HG02870 (cell line): Measurements from ENCODE around the gene TMEM187.
"Not testable (repeated sequence)": the region's sequence is repeated elsewhere in the genome, so short reads cannot be mapped to it uniquely, and the experiment has no call there.

Source experiments
- ATAC-seq: cut with Tn5 transposase; IDR thresholded peaks from one replicate; pipeline ENCODE4 v1.9.1; 2021; ENCODE audit warnings: mild to moderate bottlenecking, moderate library complexity; ENCODE audit not compliant: unreplicated experiment

TMEM187 gene

GRCh38 chrX:153993978-153994377 lies 21.4 kb downstream of the TMEM187 start:
- ATAC-seq = no peak

GRCh38 chrX:153994398-153994797 lies 21.8 kb downstream of the TMEM187 start:
- ATAC-seq = not testable (repeated sequence)

GRCh38 chrX:153995504-153995903 lies 22.9 kb downstream of the TMEM187 start:
- ATAC-seq = no peak

GRCh38 chrX:153999359-154000037 lies 26.9 kb downstream of the TMEM187 start:
- ATAC-seq = no peak

DNA sequence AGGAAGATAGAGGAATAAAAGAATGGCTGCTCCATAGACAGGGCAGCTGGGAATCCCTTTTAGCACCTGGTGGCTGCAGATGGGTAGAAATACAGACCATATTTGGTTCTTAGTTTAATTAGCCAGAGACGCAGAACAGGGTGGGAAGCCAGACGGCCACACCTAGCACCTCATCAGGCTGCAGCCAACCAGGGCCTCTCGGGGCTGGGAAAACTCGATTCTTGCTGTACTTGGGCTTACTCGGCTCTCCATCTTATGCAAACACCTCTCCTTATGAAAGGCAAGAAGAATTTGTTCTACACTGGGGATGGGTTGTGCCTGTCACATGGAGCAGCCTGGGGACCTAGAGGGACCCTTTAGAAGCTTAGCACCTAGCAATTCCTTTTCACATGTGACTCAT lies 27.5 kb downstream of the TMEM187 start:
- no peak for ATAC-seq

DNA sequence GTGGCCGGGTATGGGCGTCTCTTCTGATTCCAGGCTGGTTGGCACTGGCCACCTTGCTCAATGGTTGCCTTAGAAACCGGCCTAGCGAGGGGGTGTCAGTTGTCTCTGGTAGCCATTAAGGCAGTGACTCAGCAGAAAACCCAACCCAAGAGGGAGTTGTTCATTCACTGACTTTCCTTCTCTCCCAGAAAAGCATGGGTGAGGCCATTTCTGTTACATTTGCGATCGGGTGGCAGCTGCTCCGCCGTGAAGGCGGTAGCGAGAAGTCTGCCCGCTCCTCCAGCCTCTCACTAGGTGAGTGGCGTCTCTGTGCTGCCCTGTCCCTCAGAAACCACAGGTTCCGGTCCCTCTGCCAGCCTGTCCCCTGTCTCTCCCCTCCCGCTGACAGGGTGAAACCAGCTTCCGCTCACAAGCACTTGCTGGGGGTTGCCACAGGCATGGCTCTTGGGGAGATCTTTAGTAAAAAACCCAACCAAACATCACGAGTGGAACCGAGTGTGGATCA lies 29.7 kb downstream of the TMEM187 start:
- ATAC-seq = no peak

GRCh38 chrX:154004315-154004714 lies 31.8 kb downstream of the TMEM187 start:
- no peak for ATAC-seq

GRCh38 chrX:154006947-154007346 lies 34.4 kb downstream of the TMEM187 start:
- ATAC-seq = no peak

GRCh38 chrX:154008521-154008920 lies 36.0 kb downstream of the TMEM187 start:
- no peak for ATAC-seq

DNA sequence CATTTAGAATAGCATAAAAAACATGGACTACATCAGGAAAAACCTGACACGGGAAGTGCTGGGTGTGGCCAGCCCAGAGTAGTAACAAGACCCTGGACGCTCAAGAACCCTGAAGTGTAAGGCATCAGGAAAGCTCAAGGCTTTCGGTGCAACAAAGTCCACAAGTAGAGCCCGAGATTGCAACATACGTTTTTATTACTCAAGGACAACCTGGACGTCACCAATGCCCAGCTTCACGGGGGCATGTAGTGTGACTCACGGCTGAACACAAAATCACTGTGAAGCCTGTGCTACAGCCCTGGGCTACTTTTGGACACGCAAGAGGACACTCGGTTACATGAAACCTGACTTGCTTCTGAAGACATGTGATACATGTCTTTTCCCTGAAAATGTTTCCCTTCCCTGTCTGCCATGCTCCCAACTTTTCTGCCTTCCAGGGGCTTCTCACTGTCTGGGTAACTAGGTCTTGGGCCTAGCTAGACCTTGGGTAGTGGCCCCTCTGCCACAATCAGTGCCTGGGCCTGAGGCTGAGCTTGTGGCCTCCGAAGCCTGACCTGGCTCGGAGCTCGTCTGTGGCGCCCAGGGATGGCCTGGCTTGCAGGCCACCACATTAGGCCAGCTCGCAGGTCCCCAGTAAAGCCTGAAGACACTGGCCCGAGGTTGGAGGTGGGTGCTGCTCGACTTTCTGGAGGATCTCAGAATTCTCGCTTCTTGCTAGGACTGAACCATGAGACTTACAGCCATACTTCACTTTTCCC lies 38.0 kb downstream of the TMEM187 start:
- no peak for ATAC-seq

DNA sequence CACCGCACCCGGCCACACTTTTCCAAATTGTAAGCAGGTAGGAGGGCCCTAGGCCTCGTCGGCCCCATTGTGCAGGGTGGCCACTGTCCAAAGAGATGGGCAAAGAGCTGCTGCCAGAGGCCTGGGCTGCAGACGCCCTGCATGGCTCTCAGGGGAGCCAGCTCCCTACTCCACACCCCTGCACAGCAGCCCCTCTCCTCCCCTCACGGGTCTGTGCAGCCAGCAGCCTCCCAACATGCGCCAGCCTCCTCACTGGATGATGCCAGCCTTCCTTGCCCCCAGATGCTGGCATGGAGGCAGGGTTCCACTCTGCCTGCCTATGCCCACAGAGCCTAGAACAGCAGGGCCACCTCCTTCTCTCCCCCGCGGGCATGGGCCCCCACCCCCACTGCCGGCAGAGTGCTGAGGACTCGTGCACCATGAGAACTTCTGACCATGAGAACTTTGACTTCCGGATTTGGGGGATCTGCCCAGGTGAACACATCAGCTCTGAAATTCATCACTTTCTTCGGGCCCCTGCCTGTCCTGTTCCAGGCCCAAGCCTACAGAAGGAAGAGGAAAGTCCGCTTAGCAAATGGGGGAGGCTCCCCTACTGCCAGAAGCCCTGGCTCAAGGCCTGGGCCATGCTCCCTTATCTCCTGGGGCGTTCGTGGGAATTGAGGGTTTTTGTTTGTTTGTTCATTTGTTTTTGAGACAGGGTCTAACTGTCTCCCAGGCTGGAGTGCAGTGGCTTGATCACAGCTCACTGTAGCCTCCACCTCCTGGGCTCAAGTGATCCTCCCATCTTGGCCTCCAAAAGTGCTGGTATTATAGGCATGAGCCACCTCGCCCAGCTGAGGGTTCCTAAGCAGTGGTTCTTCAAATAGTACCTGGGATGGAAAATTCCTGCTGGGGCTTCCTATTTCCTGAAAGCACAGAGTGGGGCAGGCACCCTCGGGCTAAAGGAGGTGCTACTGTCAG lies 39.1 kb downstream of the TMEM187 start:
- no peak for ATAC-seq

DNA sequence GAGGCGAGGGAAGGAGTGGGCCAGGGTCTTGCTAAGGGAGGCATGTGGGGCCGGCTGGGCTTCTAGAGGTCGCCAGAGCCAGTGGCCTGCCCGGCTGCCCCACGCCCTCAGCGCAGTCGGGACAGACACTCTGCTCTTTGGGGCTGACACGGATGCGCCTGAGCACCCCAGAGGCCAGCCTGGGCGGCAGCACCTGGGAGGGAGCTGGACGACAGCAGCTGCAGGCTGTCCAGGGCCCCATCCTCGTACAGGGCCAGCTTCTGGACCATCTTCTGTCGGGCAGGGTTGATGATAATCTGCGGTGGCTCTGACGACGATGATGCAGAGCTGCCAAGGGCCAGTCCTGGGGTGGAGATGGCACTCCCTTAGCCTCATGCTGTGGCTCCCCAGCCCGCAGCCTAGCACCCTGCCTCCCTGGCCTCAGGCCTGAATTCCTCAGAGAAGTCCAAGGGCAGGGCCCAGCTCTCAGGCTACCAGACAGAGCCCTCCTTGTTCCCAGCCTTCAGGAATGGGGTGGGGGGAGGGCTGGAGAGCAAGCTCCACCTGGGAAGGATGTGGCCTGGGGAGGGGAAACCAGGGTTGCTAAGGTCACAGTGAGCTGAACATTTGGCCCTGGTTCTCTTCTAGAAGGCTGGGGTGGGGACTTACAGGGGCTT lies 39.9 kb downstream of the TMEM187 start:
- no peak for ATAC-seq

GRCh38 chrX:154013001-154013421 lies 40.5 kb downstream of the TMEM187 start:
- no peak for ATAC-seq

- no peak for ATAC-seq
These were observed 41.2 kb downstream of the TMEM187 start for GRCh38 chrX:154013614-154014360.

DNA sequence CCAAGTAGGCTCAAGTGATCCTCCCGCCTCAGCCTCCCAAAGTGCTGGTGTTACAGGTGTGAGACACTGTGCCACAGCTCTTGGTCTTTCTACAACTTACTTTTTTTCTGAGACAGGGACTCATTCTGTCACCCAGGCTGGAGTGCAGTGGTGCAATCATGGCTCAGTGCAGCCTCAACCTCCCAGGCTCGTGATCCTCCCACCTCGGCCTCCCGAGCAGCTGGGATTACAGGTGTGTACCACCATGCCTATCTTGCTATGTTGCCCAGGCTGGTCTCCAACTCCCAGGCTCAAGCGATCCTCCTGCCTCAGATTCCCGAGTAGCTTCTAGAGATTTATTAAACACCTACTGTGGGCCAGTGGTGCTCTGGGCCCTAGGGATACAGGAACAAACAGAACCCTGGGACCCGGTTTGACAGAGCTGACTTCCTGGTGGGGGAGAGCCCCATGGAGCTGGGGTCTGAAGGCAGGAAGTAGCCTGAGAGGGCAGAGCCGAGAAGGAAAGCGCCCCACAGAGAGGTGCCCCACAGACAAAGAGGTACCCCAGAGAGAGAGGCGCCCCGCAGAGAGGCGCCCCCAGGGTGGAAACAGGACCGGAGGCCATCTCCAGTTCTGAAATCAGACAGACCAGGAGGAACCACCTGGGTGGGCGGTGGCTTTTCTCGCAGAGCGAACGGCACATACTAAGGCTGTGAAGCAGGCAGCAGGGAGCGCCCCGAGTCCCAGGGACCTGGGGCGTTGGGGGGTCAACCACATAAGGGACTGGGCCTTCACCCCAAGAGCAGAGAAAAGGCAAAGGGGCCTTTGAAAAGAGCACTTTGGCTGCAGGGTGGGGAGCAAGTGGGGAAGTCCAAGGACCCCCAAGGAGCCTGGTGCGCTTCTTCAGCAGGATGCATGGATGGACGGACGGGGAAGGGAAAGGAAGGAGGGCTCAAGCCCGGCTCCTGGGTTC lies 42.2 kb downstream of the TMEM187 start:
- no peak for ATAC-seq

GRCh38 chrX:154015581-154016264 lies 43.2 kb downstream of the TMEM187 start:
- ATAC-seq = no peak

DNA sequence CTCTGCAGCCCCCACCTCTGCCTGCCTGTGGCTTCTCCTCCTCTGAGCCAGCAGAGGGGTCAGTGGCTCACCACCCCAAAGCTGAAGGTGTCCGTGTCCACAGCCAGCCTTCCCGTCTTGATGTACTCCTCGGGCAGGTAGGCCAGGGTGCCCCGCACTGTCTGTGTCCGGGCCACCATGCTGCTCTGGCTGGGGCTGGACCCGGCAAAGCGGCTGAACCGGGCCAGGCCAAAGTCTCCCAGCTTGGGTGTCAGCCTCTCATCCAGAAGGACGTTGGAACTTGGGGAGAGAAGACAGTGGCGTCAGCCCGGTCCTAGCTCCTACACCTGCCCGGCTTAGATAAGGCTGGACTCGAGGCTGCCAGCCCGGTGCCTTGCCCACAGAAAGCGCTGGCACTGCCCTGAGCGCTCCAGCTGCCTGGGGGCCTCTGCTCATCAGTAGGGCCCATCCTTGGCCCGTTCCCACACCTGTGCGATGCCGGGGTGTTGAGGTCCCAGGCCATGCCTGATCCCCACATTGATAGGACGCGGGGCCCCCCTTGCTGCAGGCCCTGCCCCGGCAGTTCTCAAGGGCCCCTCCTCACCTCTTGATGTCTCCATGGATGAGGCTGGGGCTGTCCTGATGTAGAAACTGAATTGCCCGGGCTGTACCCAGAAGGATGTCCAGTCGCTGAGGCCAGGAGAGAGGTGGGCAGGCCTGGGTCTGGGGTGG lies 44.0 kb downstream of the TMEM187 start:
- no peak for ATAC-seq
